H1 (cell line): ENCODE results near the gene PFKFB3. TPM values are rescaled to one million over a fixed set of nuclear protein-coding genes. Genes with fewer than 3 reads are reported as not detected.

Experiments used
- CTCF ChIA-PET: fragments of 300-600 bp; sonication (Branson Sonifier 250); formaldehyde crosslinking; loops from one replicate; lab custom pipeline; 2021; ENCODE audit not compliant: partially characterized antibody; lab: Charles Lee
- POLR2A ChIA-PET: fragments of 300-600 bp; sonication (Branson Sonifier 250); formaldehyde crosslinking; loops from one replicate; lab custom pipeline; 2021; ENCODE audit warnings: inconsistent platforms; ENCODE audit not compliant: partially characterized antibody; lab: Charles Lee
- DNase-seq, 2 experiments: peaks; one replicate each; pipeline versions ENCODE4 v3.0.0 to v3.0.0-alpha.2; 2010 to 2022; ENCODE audit warnings: low spot score in 2 of 2, low read depth in 1 of 2, mixed read lengths in 1 of 2
- FAIRE-seq: peaks from 2 replicates; lab custom pipeline; 2011; peaks lifted over from hg19 to GRCh38; lab: Jason Lieb, UNC
- H2AFZ ChIP-seq: 2 replicates; pipeline ENCODE4 v1.8.1; 2012; ENCODE audit warnings: low read length, inconsistent platforms
- H2AK5ac ChIP-seq: 2 replicates; pipeline ENCODE4 v1.6.1; 2013; ENCODE audit warnings: low read depth, low read length
- H2BK120ac ChIP-seq: replicated peaks from 2 replicates; pipeline ENCODE3; 2013; ENCODE audit warnings: low read depth, low read length, inconsistent platforms
- H2BK12ac ChIP-seq: 2 replicates; pipeline ENCODE4 v1.6.1; 2013; ENCODE audit warnings: low read depth, low read length
- H2BK15ac ChIP-seq: 2 replicates; pipeline ENCODE4 v1.6.1; 2013; ENCODE audit warnings: low read length
- H2BK20ac ChIP-seq: 2 replicates; pipeline ENCODE4 v1.6.1; 2013; ENCODE audit warnings: low read length
- H2BK5ac ChIP-seq: 2 replicates; pipeline ENCODE4 v1.6.1; 2013; ENCODE audit warnings: low read depth, low read length
- H3K14ac ChIP-seq: 2 replicates; pipeline ENCODE4 v1.6.1; 2013; ENCODE audit warnings: inconsistent platforms; ENCODE audit not compliant: insufficient read length
- H3K18ac ChIP-seq: 2 replicates; pipeline ENCODE4 v1.6.1; 2013; ENCODE audit warnings: low read length; ENCODE audit errors: extremely low read depth
- H3K23ac ChIP-seq: 2 replicates; pipeline ENCODE4 v1.6.1; 2013; ENCODE audit warnings: inconsistent platforms; ENCODE audit not compliant: insufficient read length
- H3K23me2 ChIP-seq: 2 replicates; pipeline ENCODE4 v1.6.1; 2013; ENCODE audit warnings: low read depth, low read length
- H3K27ac ChIP-seq: 2 replicates; pipeline ENCODE4 v1.6.1; 2011; ENCODE audit warnings: low read depth, low read length, inconsistent platforms
- H3K27me3 ChIP-seq, 4 experiments: replicated peaks in 1 of 4; 1 replicate in 1 of 4; 2 replicates in 3 of 4; pipeline versions ENCODE4 v1.6.1 to v1.8.1; 2011 to 2013; ENCODE audit warnings: low read length in 3 of 4, mild to moderate bottlenecking in 3 of 4, inconsistent platforms in 2 of 4, mixed read lengths in 2 of 4, moderate library complexity in 1 of 4; ENCODE audit not compliant: control insufficient read depth in 3 of 4, insufficient read depth in 3 of 4; ENCODE audit errors: extremely low read depth in 1 of 4
- H3K36me3 ChIP-seq, 4 experiments: 2 replicates each; pipeline versions ENCODE4 v1.6.1 to v1.8.1; 2011 to 2013; ENCODE audit warnings: mild to moderate bottlenecking in 4 of 4, low read length in 3 of 4, moderate library complexity in 2 of 4, control low read depth in 1 of 4, inconsistent platforms in 1 of 4; ENCODE audit not compliant: insufficient read depth in 4 of 4, control insufficient read depth in 2 of 4
- H3K4ac ChIP-seq: replicated peaks from 2 replicates; pipeline ENCODE3; 2013; ENCODE audit warnings: low read length, low read depth, mixed read lengths, inconsistent platforms; ENCODE audit not compliant: insufficient read length
- H3K4me1 ChIP-seq, 4 experiments: replicated peaks in 1 of 4; 1 replicate in 1 of 4; 2 replicates in 3 of 4; pipeline versions ENCODE4 v1.6.1 to v1.8.1; 2011 to 2013; ENCODE audit warnings: low read length in 3 of 4, inconsistent platforms in 2 of 4, mixed read lengths in 1 of 4; ENCODE audit not compliant: insufficient read depth in 4 of 4, control insufficient read depth in 3 of 4
- H3K4me2 ChIP-seq, 2 experiments: 2 replicates each; pipeline versions ENCODE4 v1.6.1 to v1.8.1; 2011 to 2013; ENCODE audit warnings: low read depth in 2 of 2, low read length in 2 of 2, control low read depth in 1 of 2, inconsistent platforms in 1 of 2, mild to moderate bottlenecking in 1 of 2; ENCODE audit not compliant: insufficient read depth in 1 of 2
- H3K4me3 ChIP-seq, 4 experiments: fragments of 200-600, 300-600 bp in 1 of 4; sonication (generic), shearing (Covaris generic), sonication (Bioruptor Twin) in 1 of 4; 2 replicates each; pipeline versions ENCODE4 v1.5.1 to v1.8.1; 2011 to 2016; ENCODE audit warnings: low read length in 4 of 4, low read depth in 3 of 4, control low read depth in 2 of 4, inconsistent platforms in 2 of 4, mild to moderate bottlenecking in 2 of 4, mixed read lengths in 1 of 4, moderate library complexity in 1 of 4; ENCODE audit not compliant: insufficient read depth in 2 of 4; ENCODE audit errors: extremely low read depth in 1 of 4
- H3K56ac ChIP-seq: replicated peaks from 2 replicates; pipeline ENCODE3; 2013; ENCODE audit warnings: low read depth, mild to moderate bottlenecking, mixed read lengths, low read length, inconsistent platforms; ENCODE audit not compliant: insufficient read length
- H3K79me1 ChIP-seq: 2 replicates; pipeline ENCODE4 v1.6.1; 2013; ENCODE audit warnings: low read depth, low read length, control low read depth
- H3K79me2 ChIP-seq, 2 experiments: 2 replicates each; pipeline versions ENCODE4 v1.6.1 to v1.8.1; 2012 to 2013; ENCODE audit warnings: low read length in 2 of 2, mild to moderate bottlenecking in 2 of 2, inconsistent platforms in 1 of 2; ENCODE audit not compliant: insufficient read depth in 2 of 2, control insufficient read depth in 1 of 2
- H3K9ac ChIP-seq, 4 experiments: replicated peaks in 1 of 4; 1 replicate in 1 of 4; 2 replicates in 3 of 4; pipeline versions ENCODE4 v1.6.1 to v1.8.1; 2011 to 2013; ENCODE audit warnings: low read depth in 3 of 4, low read length in 3 of 4, control low read depth in 2 of 4, mild to moderate bottlenecking in 2 of 4, moderate library complexity in 2 of 4, inconsistent platforms in 1 of 4; ENCODE audit errors: extremely low read depth in 1 of 4
- H3K9me3 ChIP-seq, 2 experiments: 2 replicates each; pipeline versions ENCODE4 v1.6.1 to v1.8.1; 2012 to 2013; ENCODE audit warnings: mild to moderate bottlenecking in 2 of 2, moderate library complexity in 2 of 2, control low read depth in 1 of 2, inconsistent platforms in 1 of 2, low read depth in 1 of 2, low read length in 1 of 2, mixed read lengths in 1 of 2; ENCODE audit not compliant: insufficient read depth in 2 of 2
- H4K20me1 ChIP-seq, 2 experiments: replicated peaks in 1 of 2; 2 replicates each; pipeline versions ENCODE3 to v1.8.1; 2011 to 2013; ENCODE audit warnings: inconsistent platforms in 2 of 2, low read length in 2 of 2, mild to moderate bottlenecking in 1 of 2; ENCODE audit not compliant: insufficient read depth in 2 of 2, control insufficient read depth in 1 of 2
- H4K5ac ChIP-seq: 2 replicates; pipeline ENCODE4 v1.6.1; 2013; ENCODE audit warnings: low read length, low read depth, mixed read lengths, inconsistent platforms; ENCODE audit not compliant: insufficient read length
- H4K8ac ChIP-seq: 2 replicates; pipeline ENCODE4 v1.8.0; 2013; ENCODE audit warnings: mild to moderate bottlenecking, moderate library complexity, low read length, inconsistent platforms; ENCODE audit not compliant: insufficient read depth; ENCODE audit errors: extremely low read depth
- H4K91ac ChIP-seq: replicated peaks from 2 replicates; pipeline ENCODE3; 2013; ENCODE audit warnings: low read length, mixed read lengths, inconsistent platforms; ENCODE audit not compliant: insufficient read length
- BACH1 ChIP-seq: IDR thresholded peaks from 2 replicates; pipeline ENCODE4 v1.6.1; 2012; ENCODE audit warnings: low read length, improper control_type of control experiment
- JUND ChIP-seq: IDR thresholded peaks from 2 replicates; pipeline ENCODE4 v1.6.1; 2011; ENCODE audit warnings: mild to moderate bottlenecking, improper control_type of control experiment, low read length
- MAFK ChIP-seq: IDR thresholded peaks from 2 replicates; pipeline ENCODE4 v1.6.1; 2012; ENCODE audit warnings: low read depth, mild to moderate bottlenecking, improper control_type of control experiment, low read length
- RBBP5 ChIP-seq: IDR thresholded peaks from 2 replicates; pipeline ENCODE4 v1.7.1; 2012; ENCODE audit warnings: low read depth, mild to moderate bottlenecking, inconsistent platforms, low read length, moderate library complexity, borderline replicate concordance
- RNF2 ChIP-seq: fragments of 200-900, 300-1000 bp; sonication (generic); IDR thresholded peaks from 2 replicates; pipeline ENCODE4 v1.7.1; 2016; ENCODE audit warnings: borderline replicate concordance, low read depth, mild to moderate bottlenecking, antibody characterized with exemption, low read length; ENCODE audit not compliant: poor library complexity, severe bottlenecking; ENCODE audit errors: missing control alignments
- SUZ12 ChIP-seq: fragments of 200-600 bp; sonication (generic); IDR thresholded peaks from 2 replicates; pipeline ENCODE4 v1.6.1; 2012; ENCODE audit warnings: mild to moderate bottlenecking, inconsistent platforms, low read length, moderate library complexity, mixed read lengths
- TEAD4 ChIP-seq: IDR thresholded peaks from 2 replicates; pipeline ENCODE4 v1.6.1; 2012; ENCODE audit warnings: low read depth, low read length, inconsistent platforms, mixed read lengths
- WGBS, 2 experiments: shearing (Covaris generic) in 1 of 2; methylation state at CpG; one replicate each; pipeline versions ENCODE4 v1.1.6 to v1.1.7; 2013 to 2015; ENCODE audit warnings: low lambda C conversion rate in 2 of 2, mixed read lengths in 2 of 2, inconsistent platforms in 1 of 2, low coverage in 1 of 2, missing lambda C conversion rate in 1 of 2; ENCODE audit not compliant: insufficient replicate concordance in 2 of 2, insufficient coverage in 1 of 2, insufficient read length in 1 of 2; ENCODE audit errors: extremely low coverage in 1 of 2, missing lambda C conversion rate in 1 of 2; 5-methylcytosine and 5-hydroxymethylcytosine counted together
- polyA plus RNA-seq, 7 experiments: library from polyadenylated mRNA; depleted of rRNA in 3 of 7; stranded (reverse) in 5 of 7; unstranded in 2 of 7; fragments of >200 nt in 5 of 7; fragments of 200-250 nt in 2 of 7; gene quantifications; 1 replicate in 5 of 7; 2 replicates in 1 of 7; 4 replicates in 1 of 7; pipeline versions ENCODE4 v1.2.1 to v1.2.3, GENCODE V29; 2011 to 2013; ENCODE audit warnings: missing spikeins in 2 of 7, mixed read lengths in 2 of 7
- total RNA-seq: library from RNA; stranded (reverse); fragmentation: NEBNext Ultra II Directional; extraction: Animal tissue kit (Norgen Biotek cat#: 25700); gene quantifications from 2 replicates; pipeline ENCODE4 v1.2.1, GENCODE V29; 2021
- TF ChIP-seq, protein P1 (sequence below): IDR thresholded peaks from 2 replicates; pipeline ENCODE4 v1.6.1; 2012; ENCODE audit warnings: inconsistent platforms

The PFKFB3 gene
- total and polyA plus RNA-seq, 2 of the 8 experiments (the other 6 are each of a cell fraction or from before 2014, with no cell fraction given) = 15.6 to 32.0 TPM

DNA sequence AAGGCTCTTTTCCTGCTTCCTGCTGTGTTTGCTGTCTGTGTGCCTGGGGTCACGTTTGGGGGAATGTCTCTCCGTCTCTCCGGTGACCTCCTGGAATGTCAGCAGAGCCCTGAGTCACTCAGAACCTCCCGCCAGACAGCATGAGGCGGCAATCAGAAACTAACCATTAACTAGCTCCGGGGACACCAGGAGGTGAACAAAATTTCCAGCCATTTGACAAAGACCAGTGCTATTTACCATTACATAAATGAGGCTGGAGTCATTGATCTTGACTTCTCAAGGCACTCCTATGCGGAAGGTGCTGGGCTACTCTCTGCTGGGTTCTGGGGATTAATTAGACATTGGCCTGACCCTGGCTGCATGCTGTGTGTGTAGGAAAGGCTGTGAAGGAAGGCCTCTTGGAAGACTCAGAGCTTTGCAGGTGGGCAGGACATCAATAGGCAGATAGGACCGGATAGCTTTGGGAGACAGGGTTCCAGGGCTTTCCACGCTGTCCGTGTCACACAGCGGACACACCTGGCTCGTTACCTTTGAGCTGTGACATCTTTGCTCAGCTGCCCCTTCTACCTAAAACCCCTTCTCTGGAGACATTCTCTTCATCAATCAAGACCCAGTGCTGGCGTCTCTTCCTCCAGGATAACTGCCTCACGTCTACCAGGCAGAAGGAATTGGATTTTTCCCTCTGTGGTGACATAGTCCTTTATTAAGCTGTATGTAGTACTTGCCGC, 77.0 kb downstream of the PFKFB3 start:
- H3K4ac ChIP-seq = no peak overlapping the region
- no peak overlapping the region for H3K18ac ChIP-seq
- FAIRE-seq = no peak
- peak in 1 of 2 experiments; percentile 51 for DNase-seq
- CTCF ChIA-PET = interaction anchor here (0.6 to 1.2 kb wide), 4 partner anchors 9 to 148 kb away, joined by 3 to 6 read pairs (median 4); no protein-coding TSS in a partner anchor
- no peak overlapping the region for H3K56ac ChIP-seq
- no peak overlapping the region for H3K14ac ChIP-seq
- no peak overlapping the region for H3K27ac ChIP-seq
- POLR2A ChIA-PET = no interaction called here
- H3K36me3 ChIP-seq = no peaks in the 10 kb centered on the region
- no peaks in the 10 kb centered on the region for H3K79me1 ChIP-seq
- H2BK120ac ChIP-seq = no peak overlapping the region
- H3K4me3 ChIP-seq = no peak overlapping the region
- H3K27me3 ChIP-seq = no peaks in the 10 kb centered on the region
- H3K23me2 ChIP-seq = no peaks in the 10 kb centered on the region
- H2BK5ac ChIP-seq = peak overlapping the region; percentile 72; the same call in 1 of the 2 replicates
- no peak overlapping the region for H3K23ac ChIP-seq
- peaks cover 0 to 2% of the 10 kb centered on the region in 2 experiments for H4K20me1 ChIP-seq
- H4K5ac ChIP-seq = no peak overlapping the region
- H2AK5ac ChIP-seq = 0 out of 2 replicates have a peak overlapping the region, but pooled peaks have one; percentile 32
- H2BK12ac ChIP-seq = peak overlapping the region; percentile 71
- H4K8ac ChIP-seq = no peak overlapping the region
- no peak overlapping the region for H2AFZ ChIP-seq
- H2BK20ac ChIP-seq = 0 out of 2 replicates have a peak overlapping the region, but pooled peaks have one; percentile 32
- peaks cover 0 to 8% (median 4%) of the 10 kb centered on the region in 4 experiments; a peak in 4 of 7 replicates for H3K4me1 ChIP-seq
- peak overlapping the region; percentile 92; the same call in 1 of the 2 replicates for H2BK15ac ChIP-seq
- H3K79me2 ChIP-seq = no peaks in the 10 kb centered on the region
- no peak overlapping the region for H4K91ac ChIP-seq
- TF ChIP-seq JUND = 0 out of 2 replicates have a peak, but pooled peaks have one; percentile 4
- no peak for TF ChIP-seq RBBP5
- TF ChIP-seq, protein P1, sequence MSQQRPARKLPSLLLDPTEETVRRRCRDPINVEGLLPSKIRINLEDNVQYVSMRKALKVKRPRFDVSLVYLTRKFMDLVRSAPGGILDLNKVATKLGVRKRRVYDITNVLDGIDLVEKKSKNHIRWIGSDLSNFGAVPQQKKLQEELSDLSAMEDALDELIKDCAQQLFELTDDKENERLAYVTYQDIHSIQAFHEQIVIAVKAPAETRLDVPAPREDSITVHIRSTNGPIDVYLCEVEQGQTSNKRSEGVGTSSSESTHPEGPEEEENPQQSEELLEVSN = peak; percentile 56; the same call in 1 of the 2 replicates
- no peak for TF ChIP-seq RNF2
- peak; percentile 60; the same call in 1 of the 2 replicates for TF ChIP-seq MAFK
- TF ChIP-seq TEAD4 = peak; percentile 90
- peak; percentile 91 for TF ChIP-seq BACH1
- no peak for TF ChIP-seq SUZ12
- TF ChIP-seq, all 59 proteins: peak for 5
- no peaks in the 10 kb centered on the region for H3K9me3 ChIP-seq
- H3K4me2 ChIP-seq = no peak overlapping the region
- H3K9ac ChIP-seq = no peak overlapping the region
- WGBS, 2 experiments = 80% methylated on average over 15 of the region's 15 CpGs; no CpG with 5 or more reads in 1 of the 2 experiments
